ENCODE data around the gene TOM1L2. TPM values are rescaled to one million over a fixed set of nuclear protein-coding genes. Genes with fewer than 3 reads are reported as not detected.

Gene TOM1L2
- polyA plus RNA-seq, 1 donor from 2014 or later, result 40.9 TPM

- Histone ChIP-seq H3K36me3 (ENCODE audit: insufficient read depth, low read length) (no peaks in the 10 kb centered on the region), H3K4me3 (ENCODE audit: low read length) (no peak overlapping the region), H3K9me3 (ENCODE audit: low read length) (no peaks in the 10 kb centered on the region), H2AFZ (ENCODE audit: low read depth, low read length) (no peak overlapping the region), H3K9me2 (ENCODE audit: insufficient read depth, low read length) (no peaks in the 10 kb centered on the region), H3K9ac (ENCODE audit: low read length) (no peak overlapping the region), H3K27me3 (ENCODE audit: insufficient read depth, low read depth, low read length) (no peaks in the 10 kb centered on the region), H3K27ac (ENCODE audit: low read length) (no peak overlapping the region), H4K20me1 (ENCODE audit: insufficient read depth) (peaks cover 6% of the 10 kb centered on the region), H3K79me2 (replicated peaks; ENCODE audit: insufficient read depth, low read length) (peaks cover 32% of the 10 kb centered on the region), H3F3A (ENCODE audit: insufficient read depth, low read length, poor library complexity, severe bottlenecking) (no peaks in the 10 kb centered on the region), H3K4me2 (ENCODE audit: low read length) (no peak overlapping the region)
- no peak for TF ChIP-seq SMC3 (conservative IDR thresholded peaks at IDR 0.05; ENCODE audit: poor library complexity)
- no peak for TF ChIP-seq EP300 (conservative IDR thresholded peaks at IDR 0.05; ENCODE audit: poor library complexity, severe bottlenecking)
- no peak for TF ChIP-seq CTCF (IDR thresholded peaks at IDR 0.05; ENCODE audit: poor library complexity, severe bottlenecking)
- TF ChIP-seq RAD21 (conservative IDR thresholded peaks at IDR 0.05), result no peak
- no peak for TF ChIP-seq POLR2AphosphoS5 (IDR thresholded peaks at IDR 0.05)
- no peak for TF ChIP-seq EZH2 (IDR thresholded peaks at IDR 0.05; ENCODE audit: borderline replicate concordance, insufficient read depth, low read length, poor library complexity, severe bottlenecking)
- no peak for TF ChIP-seq MXI1 (conservative IDR thresholded peaks at IDR 0.05; ENCODE audit: poor library complexity, severe bottlenecking)
- TF ChIP-seq TAF1 (IDR thresholded peaks at IDR 0.05; ENCODE audit: low read depth), result no peak
- no peak for TF ChIP-seq REST (IDR thresholded peaks at IDR 0.05; ENCODE audit: borderline replicate concordance)
Measured at GRCh38 chr17:17804007-17804406, 168.2 kb downstream of the TOM1L2 start.

- Histone ChIP-seq H2AFZ (ENCODE audit: low read depth, low read length) (no peak overlapping the region), H3K36me3 (ENCODE audit: insufficient read depth, low read length) (peaks cover 11% of the 10 kb centered on the region), H3K9me2 (ENCODE audit: insufficient read depth, low read length) (no peaks in the 10 kb centered on the region), H3K27me3 (ENCODE audit: insufficient read depth, low read depth, low read length) (no peaks in the 10 kb centered on the region), H3K79me2 (replicated peaks; ENCODE audit: insufficient read depth, low read length) (peaks cover 53% of the 10 kb centered on the region), H3K27ac (ENCODE audit: low read length) (no peak overlapping the region), H3F3A (ENCODE audit: insufficient read depth, low read length, poor library complexity, severe bottlenecking) (no peaks in the 10 kb centered on the region), H3K4me3 (ENCODE audit: low read length) (no peak overlapping the region), H3K4me2 (ENCODE audit: low read length) (no peak overlapping the region), H4K20me1 (ENCODE audit: insufficient read depth) (peaks cover 11% of the 10 kb centered on the region), H3K9ac (ENCODE audit: low read length) (no peak overlapping the region), H3K9me3 (ENCODE audit: low read length) (no peaks in the 10 kb centered on the region)
- TF ChIP-seq CTCF (IDR thresholded peaks at IDR 0.05; ENCODE audit: poor library complexity, severe bottlenecking) (no peak), TAF1 (IDR thresholded peaks at IDR 0.05; ENCODE audit: low read depth) (no peak), SMC3 (conservative IDR thresholded peaks at IDR 0.05; ENCODE audit: poor library complexity) (no peak), EP300 (conservative IDR thresholded peaks at IDR 0.05; ENCODE audit: poor library complexity, severe bottlenecking) (no peak), MXI1 (conservative IDR thresholded peaks at IDR 0.05; ENCODE audit: poor library complexity, severe bottlenecking) (no peak), EZH2 (IDR thresholded peaks at IDR 0.05; ENCODE audit: borderline replicate concordance, insufficient read depth, low read length, poor library complexity, severe bottlenecking) (no peak), RAD21 (conservative IDR thresholded peaks at IDR 0.05) (no peak), POLR2AphosphoS5 (IDR thresholded peaks at IDR 0.05) (no peak)
Measured at GRCh38 chr17:17801800-17802481, 170.3 kb downstream of the TOM1L2 start.

Measured in neural cell (in vitro differentiated cells).